DND-41 (cell line): ENCODE data around the gene CACNB1.

ENCODE experiments used
- ATAC-seq: fragments of 200-7000 bp; cut with Tn5 transposase; 3 replicates; pipeline ENCODE4 v1.9.1; 2021; ENCODE audit warnings: low read depth; ENCODE audit not compliant: insufficient read depth
- DNase-seq: peaks from one replicate; pipeline ENCODE4 v3.0.0-alpha.2; 2020
- H2AFZ ChIP-seq: 2 replicates; pipeline ENCODE4 v1.6.0; 2012; ENCODE audit warnings: low read depth, low read length
- H3K27ac ChIP-seq: 2 replicates; pipeline ENCODE4 v1.5.1; 2012; ENCODE audit warnings: low read length, inconsistent platforms
- H3K27me3 ChIP-seq: fragments of 200-600 bp; sonication (generic); 2 replicates; pipeline ENCODE4 v1.6.0; 2012; ENCODE audit warnings: low read length, mild to moderate bottlenecking, inconsistent platforms; ENCODE audit not compliant: insufficient read depth, poor library complexity
- H3K36me3 ChIP-seq: 2 replicates; pipeline ENCODE4 v1.5.1; 2012; ENCODE audit warnings: low read length, inconsistent platforms; ENCODE audit not compliant: insufficient read depth
- H3K4me1 ChIP-seq: 2 replicates; pipeline ENCODE4 v1.5.1; 2012; ENCODE audit warnings: mild to moderate bottlenecking, low read length; ENCODE audit not compliant: insufficient read depth
- H3K4me2 ChIP-seq: 2 replicates; pipeline ENCODE4 v1.6.0; 2012; ENCODE audit warnings: mild to moderate bottlenecking, moderate library complexity, low read length, inconsistent platforms; ENCODE audit not compliant: insufficient read depth
- H3K4me3 ChIP-seq, 2 experiments: fragments of 200-600 bp in 1 of 2; shearing (Covaris generic) in 1 of 2; 2 replicates each; pipeline ENCODE4 v1.5.1; 2012 to 2016; ENCODE audit warnings: inconsistent platforms in 2 of 2, low read length in 2 of 2, mild to moderate bottlenecking in 2 of 2, low read depth in 1 of 2, moderate library complexity in 1 of 2
- H3K79me2 ChIP-seq: 2 replicates; pipeline ENCODE4 v1.6.0; 2012; ENCODE audit warnings: low read length, inconsistent platforms; ENCODE audit not compliant: insufficient read depth
- H3K9ac ChIP-seq: 2 replicates; pipeline ENCODE4 v1.6.0; 2012; ENCODE audit warnings: low read depth, mild to moderate bottlenecking, inconsistent platforms, low read length, moderate library complexity
- H3K9me3 ChIP-seq: 2 replicates; pipeline ENCODE4 v1.5.1; 2012; ENCODE audit warnings: low read length, moderate library complexity, mild to moderate bottlenecking, inconsistent platforms; ENCODE audit not compliant: insufficient read depth, severe bottlenecking
- H4K20me1 ChIP-seq: 2 replicates; pipeline ENCODE4 v1.6.0; 2012; ENCODE audit warnings: low read length; ENCODE audit not compliant: insufficient read depth
- EZH2 ChIP-seq: IDR thresholded peaks from 3 replicates; pipeline ENCODE4 v1.6.1; 2012; ENCODE audit warnings: borderline replicate concordance, low read depth, mild to moderate bottlenecking, moderate library complexity, low read length, inconsistent platforms; ENCODE audit not compliant: severe bottlenecking
- TF ChIP-seq, protein P1 (sequence below): IDR thresholded peaks from 2 replicates; pipeline ENCODE4 v1.5.1; 2012; ENCODE audit warnings: borderline replicate concordance, low read length, moderate library complexity, mild to moderate bottlenecking; ENCODE audit not compliant: poor library complexity, severe bottlenecking; ENCODE audit errors: extremely low read depth

The CACNB1 gene

DNA sequence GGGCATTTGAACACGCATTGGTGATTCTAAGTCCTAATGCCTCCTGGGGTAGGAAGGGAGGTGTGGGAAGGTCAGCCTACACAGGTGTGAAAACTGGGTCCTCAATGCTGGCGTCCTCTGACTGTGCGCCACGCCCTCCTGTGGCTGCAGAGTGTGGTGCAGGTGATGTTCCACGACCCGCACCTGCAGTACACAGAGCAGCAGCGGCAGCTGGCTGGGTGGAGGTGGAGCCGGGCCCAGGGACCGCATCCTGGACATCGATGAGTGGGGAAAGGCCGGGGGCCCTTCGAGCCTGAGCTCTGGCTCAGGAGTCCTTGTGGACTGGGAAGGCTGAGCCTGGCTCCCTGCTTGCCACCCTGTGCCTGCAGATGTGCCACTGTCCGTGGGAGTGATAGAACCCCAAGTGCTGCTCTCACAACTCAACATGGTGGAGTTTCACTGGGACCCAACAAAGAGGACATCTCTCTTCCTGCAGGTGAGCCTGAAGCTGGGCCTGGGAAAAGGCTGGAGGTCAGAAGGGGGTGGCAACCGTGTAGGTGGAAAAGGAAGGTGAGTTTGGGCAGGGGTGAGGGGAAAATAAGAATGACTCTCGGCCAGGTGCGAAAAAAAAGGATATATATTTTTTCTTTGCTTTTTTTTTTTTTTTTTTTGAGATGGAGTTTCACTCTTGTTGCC, 42.3 kb upstream of the CACNB1 start:
- Histone ChIP-seq H3K9me3 (no peaks in the 10 kb centered on the region), H3K27ac (no peak overlapping the region), H3K4me3 (no peak overlapping the region), H3K4me2 (no peak overlapping the region), H4K20me1 (no peaks in the 10 kb centered on the region), H3K27me3 (no peaks in the 10 kb centered on the region), H3K4me1 (peaks cover 40% of the 10 kb centered on the region), H2AFZ (no peak overlapping the region), H3K36me3 (no peaks in the 10 kb centered on the region), H3K9ac (no peak overlapping the region), H3K79me2 (no peaks in the 10 kb centered on the region)
- DNase-seq = peak; percentile 48
- no peak for ATAC-seq
- TF ChIP-seq, protein P1, sequence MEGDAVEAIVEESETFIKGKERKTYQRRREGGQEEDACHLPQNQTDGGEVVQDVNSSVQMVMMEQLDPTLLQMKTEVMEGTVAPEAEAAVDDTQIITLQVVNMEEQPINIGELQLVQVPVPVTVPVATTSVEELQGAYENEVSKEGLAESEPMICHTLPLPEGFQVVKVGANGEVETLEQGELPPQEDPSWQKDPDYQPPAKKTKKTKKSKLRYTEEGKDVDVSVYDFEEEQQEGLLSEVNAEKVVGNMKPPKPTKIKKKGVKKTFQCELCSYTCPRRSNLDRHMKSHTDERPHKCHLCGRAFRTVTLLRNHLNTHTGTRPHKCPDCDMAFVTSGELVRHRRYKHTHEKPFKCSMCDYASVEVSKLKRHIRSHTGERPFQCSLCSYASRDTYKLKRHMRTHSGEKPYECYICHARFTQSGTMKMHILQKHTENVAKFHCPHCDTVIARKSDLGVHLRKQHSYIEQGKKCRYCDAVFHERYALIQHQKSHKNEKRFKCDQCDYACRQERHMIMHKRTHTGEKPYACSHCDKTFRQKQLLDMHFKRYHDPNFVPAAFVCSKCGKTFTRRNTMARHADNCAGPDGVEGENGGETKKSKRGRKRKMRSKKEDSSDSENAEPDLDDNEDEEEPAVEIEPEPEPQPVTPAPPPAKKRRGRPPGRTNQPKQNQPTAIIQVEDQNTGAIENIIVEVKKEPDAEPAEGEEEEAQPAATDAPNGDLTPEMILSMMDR = peak; percentile 66
- no peak for TF ChIP-seq EZH2

DNA sequence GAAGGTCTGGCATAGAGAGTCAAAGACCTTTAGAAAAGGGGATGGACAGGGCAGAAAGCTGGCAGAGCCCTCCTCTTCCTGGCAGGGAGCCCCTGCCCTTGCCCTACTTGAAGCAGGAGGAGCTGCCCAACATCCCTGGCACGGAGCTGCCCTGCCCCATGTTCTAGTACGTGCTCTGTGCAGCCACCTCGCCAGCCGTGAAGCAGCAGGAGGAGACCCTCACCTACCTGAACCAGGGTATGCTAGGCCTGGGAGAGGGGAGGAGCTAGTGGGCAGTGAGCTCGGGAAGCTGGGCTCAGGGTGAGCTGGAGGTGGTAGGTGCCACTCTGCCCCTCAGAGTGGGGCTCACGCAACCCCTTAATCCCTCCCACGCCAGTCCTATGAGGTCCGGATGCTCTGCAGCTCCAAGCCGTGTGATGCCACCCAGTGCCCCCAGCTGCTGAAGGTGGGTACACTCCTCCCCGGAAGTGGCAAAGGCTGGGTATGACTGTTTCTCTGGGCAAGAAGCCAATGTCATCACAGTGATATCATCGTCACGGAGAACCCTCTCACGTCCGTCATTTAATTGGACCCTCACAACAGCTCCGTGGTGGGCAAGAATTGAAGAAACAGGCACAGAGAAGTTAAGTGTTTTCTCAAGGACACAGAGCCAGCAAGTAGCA, 41.0 kb upstream of the CACNB1 start:
- Histone ChIP-seq H3K9me3 (no peaks in the 10 kb centered on the region), H2AFZ (0 out of 2 replicates have a peak overlapping the region, but pooled peaks have one; percentile 3), H3K27ac (peak overlapping the region; percentile 39), H3K27me3 (no peaks in the 10 kb centered on the region), H3K9ac (no peak overlapping the region; the same call in 1 of the 2 replicates), H3K36me3 (no peaks in the 10 kb centered on the region), H3K79me2 (no peaks in the 10 kb centered on the region), H3K4me1 (peaks cover 27% of the 10 kb centered on the region), H3K4me3 (peak overlapping the region in 1 of 2 experiments; percentile 44; a peak in 2 of 4 replicates), H3K4me2 (peak overlapping the region; percentile 56), H4K20me1 (no peaks in the 10 kb centered on the region)
- TF ChIP-seq EZH2 = no peak
- TF ChIP-seq, protein P1 = peak; percentile 33
- peak; percentile 88 for ATAC-seq
- peak; percentile 82 for DNase-seq

DNA sequence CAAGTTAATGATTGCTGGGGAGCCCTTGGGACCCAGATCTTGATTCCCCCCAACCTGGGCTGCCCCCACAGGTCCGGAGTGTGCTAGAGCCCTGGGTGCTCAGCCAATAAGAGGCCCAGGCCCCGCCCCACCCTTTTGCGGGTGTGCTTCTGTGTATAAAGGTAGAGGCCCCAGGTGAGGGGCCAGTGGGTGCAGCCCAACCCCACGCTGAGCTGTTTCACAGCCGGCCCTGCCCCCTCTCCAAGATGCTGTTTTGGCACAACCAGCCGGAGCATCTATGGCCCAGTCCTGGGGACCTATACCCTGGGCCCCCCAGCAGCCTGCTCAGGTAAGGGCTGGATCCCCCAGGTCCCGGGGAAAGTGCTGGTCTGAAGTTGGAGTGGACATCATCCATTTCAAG, 40.1 kb upstream of the CACNB1 start:
- H3K4me3 ChIP-seq = no peak overlapping the region
- TF ChIP-seq, protein P1 = no peak
- TF ChIP-seq EZH2 = no peak
- no peaks in the 10 kb centered on the region for H3K27me3 ChIP-seq
- H3K36me3 ChIP-seq = no peaks in the 10 kb centered on the region
- peaks cover 21% of the 10 kb centered on the region for H3K4me1 ChIP-seq
- H3K79me2 ChIP-seq = no peaks in the 10 kb centered on the region
- no peak overlapping the region for H2AFZ ChIP-seq
- no peak for DNase-seq
- no peak overlapping the region for H3K9ac ChIP-seq
- no peak overlapping the region for H3K27ac ChIP-seq
- no peak for ATAC-seq
- H3K9me3 ChIP-seq = no peaks in the 10 kb centered on the region
- H3K4me2 ChIP-seq = no peak overlapping the region
- H4K20me1 ChIP-seq = no peaks in the 10 kb centered on the region
